Cardiac fibroblast (primary cell): ENCODE data around the gene PC.
"Not testable (repeated sequence)": the region's sequence is repeated elsewhere in the genome, so short reads cannot be mapped to it uniquely, and the experiment has no call there.

Experiments used
- DNase-seq, 2 donors: peaks; one replicate each; pipeline versions ENCODE4 v3.0.0 to v3.0.0-alpha.2; 2010; ENCODE audit warnings: low read depth in 2 of 2
- H3K4me3 ChIP-seq, 2 donors: replicated peaks in 1 of 2; 1 replicate in 1 of 2; 2 replicates in 1 of 2; pipeline ENCODE4 v1.5.1; 2011; ENCODE audit warnings: low read depth in 2 of 2, low read length in 2 of 2, mild to moderate bottlenecking in 2 of 2, moderate library complexity in 1 of 2
- CTCF ChIP-seq: IDR thresholded peaks from one replicate; pipeline ENCODE4 v1.5.1; 2011; ENCODE audit warnings: low read depth, mild to moderate bottlenecking, low read length, inconsistent platforms

PC gene

GRCh38 chr11:66800720-66801428, 157.3 kb downstream of the PC start:
- no peak for TF ChIP-seq CTCF
- H3K4me3 ChIP-seq: no peak overlapping the region
- DNase-seq: no peak

- not testable (repeated sequence) for DNase-seq, H3K4me3 ChIP-seq
Measured at GRCh38 chr11:66799815-66800214, 158.4 kb downstream of the PC start.
